OCI-LY7 (cell line): ENCODE data around the gene ACAP3. TPM values are rescaled to one million over a fixed set of nuclear protein-coding genes. Genes with fewer than 3 reads are reported as not detected.

ENCODE experiments used
- BruUV-seq: library from RNA; stranded (reverse); fragments of 400-500 nt; replicated peaks from 2 replicates; lab custom pipeline; 2021; lab: Mats Ljungman, UMichigan
- CTCF ChIA-PET: fragments of 300-600 bp; sonication (Branson Sonifier 250); formaldehyde crosslinking; loops from one replicate; lab custom pipeline; 2022; ENCODE audit warnings: antibody characterized with exemption; ENCODE audit not compliant: unreplicated experiment; lab: Charles Lee
- POLR2A ChIA-PET: fragments of 300-600 bp; sonication (Branson Sonifier 250); formaldehyde crosslinking; loops from one replicate; lab custom pipeline; 2022; ENCODE audit warnings: antibody characterized with exemption; lab: Charles Lee
- DNase-seq: peaks from one replicate; pipeline ENCODE4 v3.0.0-alpha.2; 2015; ENCODE audit warnings: low spot score
- H2AFZ ChIP-seq: fragments of 200-600 bp; sonication (generic), shearing (Covaris generic); 2 replicates; pipeline ENCODE4 v1.6.1; 2014; ENCODE audit warnings: mild to moderate bottlenecking, antibody characterized with exemption, low read length, moderate library complexity
- H3K27ac ChIP-seq: fragments of 200-600 bp; sonication (generic); 2 replicates; pipeline ENCODE4 v1.5.1; 2014; ENCODE audit warnings: mixed run types, low read depth, mild to moderate bottlenecking, moderate library complexity, low read length, inconsistent platforms; ENCODE audit not compliant: poor library complexity, severe bottlenecking
- H3K36me3 ChIP-seq: fragments of 200-600 bp; sonication (generic); 2 replicates; pipeline ENCODE4 v1.6.1; 2014; ENCODE audit warnings: mild to moderate bottlenecking, antibody characterized with exemption, low read length, moderate library complexity, mixed read lengths; ENCODE audit not compliant: insufficient read depth
- H3K4me1 ChIP-seq: fragments of 200-600 bp; sonication (generic); 2 replicates; pipeline ENCODE4 v1.5.1; 2014; ENCODE audit warnings: mild to moderate bottlenecking, low read length; ENCODE audit not compliant: insufficient read depth, poor library complexity, severe bottlenecking
- H3K4me2 ChIP-seq: fragments of 200-600 bp; sonication (generic); 2 replicates; pipeline ENCODE4 v1.6.1; 2014; ENCODE audit warnings: mild to moderate bottlenecking, low read length
- H3K4me3 ChIP-seq: fragments of 200-600 bp; sonication (generic); 2 replicates; pipeline ENCODE4 v1.5.1; 2014; ENCODE audit warnings: mild to moderate bottlenecking, low read depth, low read length; ENCODE audit not compliant: poor library complexity, severe bottlenecking
- H3K79me2 ChIP-seq: fragments of 200-600 bp; sonication (generic); 2 replicates; pipeline ENCODE4 v1.6.1; 2016; ENCODE audit warnings: low read depth, mild to moderate bottlenecking, low read length, moderate library complexity, mixed read lengths; ENCODE audit not compliant: insufficient read depth
- H3K9me2 ChIP-seq: fragments of 200-600 bp; sonication (generic); 2 replicates; pipeline ENCODE4 v1.6.1; 2016; ENCODE audit warnings: mild to moderate bottlenecking, low read length, mixed read lengths; ENCODE audit not compliant: insufficient read depth
- H3K9me3 ChIP-seq: fragments of 200-600 bp; sonication (generic); 2 replicates; pipeline ENCODE4 v1.6.1; 2014; ENCODE audit warnings: mild to moderate bottlenecking, mixed run types, low read length, mixed read lengths
- H4K20me1 ChIP-seq: fragments of 200-600 bp; sonication (generic); 2 replicates; pipeline ENCODE4 v1.6.1; 2014; ENCODE audit warnings: mild to moderate bottlenecking, antibody characterized with exemption, low read length, moderate library complexity, mixed read lengths; ENCODE audit not compliant: insufficient read depth
- EZH2phosphoT487 ChIP-seq: fragments of 200-600 bp; sonication (generic); IDR thresholded peaks from 2 replicates; pipeline ENCODE4 v1.6.1; 2018; ENCODE audit warnings: low read depth, borderline replicate concordance, mild to moderate bottlenecking, mixed run types, antibody characterized with exemption, low read length, moderate library complexity, mixed read lengths
- intact Hi-C: fragments of 100-400 bp; cut with micrococcal nuclease; formaldehyde crosslinking; loops from one replicate; pipeline ENCODE4 v1.10.0; 2022; ENCODE audit not compliant: unreplicated experiment
- total RNA-seq, 2 experiments: library from RNA; depleted of rRNA in 1 of 2; stranded (reverse); fragments of >200 nt in 1 of 2; shearing (Covaris generic) in 1 of 2; gene quantifications; 2 replicates each; pipeline ENCODE4 v1.2.3, GENCODE V29; 2014 to 2022
- TF ChIP-seq, protein P1 (sequence below): fragments of 200-600 bp; sonication (generic); conservative IDR thresholded peaks from 2 replicates; pipeline ENCODE4 v1.5.1; 2014; ENCODE audit warnings: mild to moderate bottlenecking, antibody characterized with exemption, low read length, moderate library complexity, mixed read lengths

ACAP3 gene
- total RNA-seq, 2 experiments from 2014 or later = 26.3 to 47.6 TPM

DNA sequence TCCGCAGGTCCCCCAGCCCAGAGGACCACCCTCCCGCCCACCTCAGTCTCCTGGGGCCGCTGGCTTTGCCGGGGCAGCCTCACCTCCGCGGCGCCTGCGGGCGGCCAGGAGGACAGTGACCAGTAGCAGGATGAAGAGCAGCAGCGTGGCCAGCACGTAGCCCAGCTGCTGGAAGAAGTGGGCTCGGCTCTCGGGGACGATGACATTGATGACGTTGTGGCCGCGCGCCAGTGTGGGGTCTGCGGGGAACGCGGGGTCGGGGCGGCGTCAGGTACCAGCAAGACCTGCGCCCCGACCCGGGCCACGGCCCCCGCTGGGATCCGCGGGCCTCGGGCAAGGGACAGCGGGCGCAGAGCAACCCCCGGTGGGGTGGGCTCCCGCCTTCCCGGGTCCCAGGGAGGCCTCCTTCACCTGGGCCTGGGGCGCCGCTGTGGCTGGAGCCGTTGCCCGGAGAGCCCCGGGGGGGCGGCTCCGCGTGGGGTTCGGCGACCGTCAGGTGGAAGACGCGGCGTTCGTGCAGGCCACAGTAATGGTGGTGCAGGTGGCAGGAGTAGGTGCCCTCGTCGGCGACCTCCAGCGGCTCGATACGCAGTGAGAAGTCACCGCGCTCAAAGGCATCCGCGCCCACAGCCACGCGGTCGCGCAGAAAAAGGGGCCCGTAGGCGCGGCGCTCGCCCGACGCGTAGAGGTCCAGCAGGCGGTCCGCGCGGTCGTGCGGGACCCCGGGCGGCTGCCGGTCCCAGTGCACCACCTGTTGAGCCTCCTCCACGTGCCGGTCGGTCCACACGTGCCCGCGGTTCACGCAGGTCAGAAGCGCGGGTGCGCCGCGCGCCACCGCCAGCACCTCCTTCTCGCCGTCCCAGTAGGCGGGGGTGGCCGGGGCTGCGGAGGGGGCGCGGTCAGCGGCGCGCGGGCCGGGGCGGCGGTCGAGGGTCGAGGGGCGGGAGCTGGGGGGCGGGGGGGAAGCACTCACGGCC is 46.8 kb upstream of the ACAP3 start:
- Histone ChIP-seq H3K27ac (no peak overlapping the region), H4K20me1 (no peaks in the 10 kb centered on the region), H3K4me2 (no peak overlapping the region), H3K4me3 (no peak overlapping the region), H3K9me3 (no peaks in the 10 kb centered on the region), H3K9me2 (no peaks in the 10 kb centered on the region), H3K79me2 (no peaks in the 10 kb centered on the region), H3K4me1 (peaks cover 21% of the 10 kb centered on the region), H3K36me3 (no peaks in the 10 kb centered on the region), H2AFZ (no peak overlapping the region)
- TF ChIP-seq, protein P1, sequence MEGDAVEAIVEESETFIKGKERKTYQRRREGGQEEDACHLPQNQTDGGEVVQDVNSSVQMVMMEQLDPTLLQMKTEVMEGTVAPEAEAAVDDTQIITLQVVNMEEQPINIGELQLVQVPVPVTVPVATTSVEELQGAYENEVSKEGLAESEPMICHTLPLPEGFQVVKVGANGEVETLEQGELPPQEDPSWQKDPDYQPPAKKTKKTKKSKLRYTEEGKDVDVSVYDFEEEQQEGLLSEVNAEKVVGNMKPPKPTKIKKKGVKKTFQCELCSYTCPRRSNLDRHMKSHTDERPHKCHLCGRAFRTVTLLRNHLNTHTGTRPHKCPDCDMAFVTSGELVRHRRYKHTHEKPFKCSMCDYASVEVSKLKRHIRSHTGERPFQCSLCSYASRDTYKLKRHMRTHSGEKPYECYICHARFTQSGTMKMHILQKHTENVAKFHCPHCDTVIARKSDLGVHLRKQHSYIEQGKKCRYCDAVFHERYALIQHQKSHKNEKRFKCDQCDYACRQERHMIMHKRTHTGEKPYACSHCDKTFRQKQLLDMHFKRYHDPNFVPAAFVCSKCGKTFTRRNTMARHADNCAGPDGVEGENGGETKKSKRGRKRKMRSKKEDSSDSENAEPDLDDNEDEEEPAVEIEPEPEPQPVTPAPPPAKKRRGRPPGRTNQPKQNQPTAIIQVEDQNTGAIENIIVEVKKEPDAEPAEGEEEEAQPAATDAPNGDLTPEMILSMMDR = no peak
- no peak for TF ChIP-seq EZH2phosphoT487
- no TSS peak for BruUV-seq
- DNase-seq = no peak
- CTCF ChIA-PET = no interaction called here
- POLR2A ChIA-PET = no interaction called here
- intact Hi-C loops = no loop called here

GRCh38 chr1:1353389-1354151 is 45.8 kb upstream of the ACAP3 start:
- no peak overlapping the region for H3K4me3 ChIP-seq
- CTCF ChIA-PET = no interaction called here
- H3K36me3 ChIP-seq = no peaks in the 10 kb centered on the region
- no peak for TF ChIP-seq EZH2phosphoT487
- TF ChIP-seq, protein P1 = no peak
- peaks cover 21% of the 10 kb centered on the region for H3K4me1 ChIP-seq
- H4K20me1 ChIP-seq = no peaks in the 10 kb centered on the region
- intact Hi-C loops = no loop called here
- peak overlapping the region; percentile 17; the same call in 1 of the 2 replicates for H3K4me2 ChIP-seq
- POLR2A ChIA-PET = no interaction called here
- H3K9me3 ChIP-seq = no peaks in the 10 kb centered on the region
- DNase-seq = no peak
- BruUV-seq = no TSS peak
- H3K79me2 ChIP-seq = no peaks in the 10 kb centered on the region
- no peak overlapping the region for H3K27ac ChIP-seq
- H2AFZ ChIP-seq = no peak overlapping the region
- no peaks in the 10 kb centered on the region for H3K9me2 ChIP-seq
